ENCODE data around the gene CRLF2.
"Not testable (repeated sequence)": the region's sequence is repeated elsewhere in the genome, so short reads cannot be mapped to it uniquely, and the experiment has no call there.

CRLF2 gene

GRCh38 chrX:1213971-1214370 lies 1.5 kb upstream of the CRLF2 start:
- Histone ChIP-seq H3K27ac (ENCODE audit: low read length) (no peak overlapping the region), H3K9me3 (ENCODE audit: control insufficient read depth in 2 of 2, low read length in 2 of 2) (no peaks in the 10 kb centered on the region), H3K36me3 (ENCODE audit: control insufficient read depth in 2 of 2, insufficient read depth in 2 of 2, low read length in 2 of 2) (no peaks in the 10 kb centered on the region), H3K9ac (ENCODE audit: low read length in 2 of 2) (no peak overlapping the region), H3K27me3 (ENCODE audit: control insufficient read depth in 1 of 2, insufficient read depth in 2 of 2, low read length in 2 of 2) (no peaks in the 10 kb centered on the region), H3K4me1 (ENCODE audit: control insufficient read depth, insufficient read depth, low read length) (no peaks in the 10 kb centered on the region), H3K4me3 (ENCODE audit: low read length in 2 of 2) (no peak overlapping the region)

DNA sequence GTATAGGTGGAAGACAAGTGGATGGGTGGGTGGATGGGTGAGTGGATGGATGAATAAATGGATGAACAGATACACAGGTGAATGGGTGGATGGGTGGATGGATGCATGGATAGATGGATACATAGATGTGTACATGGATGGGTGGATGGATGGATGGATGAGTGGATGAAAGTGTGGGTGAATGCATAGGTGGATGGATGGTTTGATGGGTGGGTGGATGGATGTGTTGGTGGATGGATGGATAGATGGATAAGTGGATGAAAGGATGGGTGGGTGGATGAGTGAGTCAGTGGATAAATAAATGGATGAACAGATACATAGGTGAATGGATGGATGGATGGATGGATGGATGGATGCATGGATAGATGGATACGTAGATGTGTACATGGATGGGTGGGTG lies 1.6 kb downstream of the CRLF2 start:
- no peak overlapping the region for H3K9ac ChIP-seq (ENCODE audit: low read length in 2 of 2)
- no peak overlapping the region for H3K4me3 ChIP-seq (ENCODE audit: low read length in 2 of 2)
- no peaks in the 10 kb centered on the region for H3K9me3 ChIP-seq (ENCODE audit: control insufficient read depth in 2 of 2, low read length in 2 of 2)
- no peak overlapping the region for H3K27ac ChIP-seq (ENCODE audit: low read length)
- no peaks in the 10 kb centered on the region for H3K27me3 ChIP-seq (ENCODE audit: control insufficient read depth in 1 of 2, insufficient read depth in 2 of 2, low read length in 2 of 2)
- H3K36me3 ChIP-seq (ENCODE audit: control insufficient read depth in 2 of 2, insufficient read depth in 2 of 2, low read length in 2 of 2), result no peaks in the 10 kb centered on the region
- no peaks in the 10 kb centered on the region for H3K4me1 ChIP-seq (ENCODE audit: control insufficient read depth, insufficient read depth, low read length)

GRCh38 chrX:1207496-1208025 lies 4.9 kb downstream of the CRLF2 start:
- no peak overlapping the region for H3K27ac ChIP-seq (ENCODE audit: low read length)
- no peaks in the 10 kb centered on the region for H3K36me3 ChIP-seq (ENCODE audit: control insufficient read depth in 2 of 2, insufficient read depth in 2 of 2, low read length in 2 of 2)
- H3K9me3 ChIP-seq (ENCODE audit: control insufficient read depth in 2 of 2, low read length in 2 of 2), result no peaks in the 10 kb centered on the region
- no peak overlapping the region for H3K4me3 ChIP-seq (ENCODE audit: low read length in 2 of 2)
- no peaks in the 10 kb centered on the region for H3K4me1 ChIP-seq (ENCODE audit: control insufficient read depth, insufficient read depth, low read length)
- no peak overlapping the region for H3K9ac ChIP-seq (ENCODE audit: low read length in 2 of 2)
- H3K27me3 ChIP-seq (ENCODE audit: control insufficient read depth in 1 of 2, insufficient read depth in 2 of 2, low read length in 2 of 2), result peaks cover 0 to 5% of the 10 kb centered on the region in 2 donors

GRCh38 chrX:1205681-1206611 lies 6.5 kb downstream of the CRLF2 start:
- Histone ChIP-seq H3K4me1 (ENCODE audit: control insufficient read depth, insufficient read depth, low read length) (no peaks in the 10 kb centered on the region), H3K9me3 (ENCODE audit: control insufficient read depth in 2 of 2, low read length in 2 of 2) (no peaks in the 10 kb centered on the region), H3K36me3 (ENCODE audit: control insufficient read depth in 2 of 2, insufficient read depth in 2 of 2, low read length in 2 of 2) (no peaks in the 10 kb centered on the region), H3K9ac (ENCODE audit: low read length in 2 of 2) (no peak overlapping the region), H3K27ac (ENCODE audit: low read length) (no peak overlapping the region), H3K27me3 (ENCODE audit: control insufficient read depth in 1 of 2, insufficient read depth in 2 of 2, low read length in 2 of 2) (peaks cover 2 to 5% of the 10 kb centered on the region in 2 donors), H3K4me3 (ENCODE audit: low read length in 2 of 2) (peak overlapping the region; percentile 60 to 67)

DNA sequence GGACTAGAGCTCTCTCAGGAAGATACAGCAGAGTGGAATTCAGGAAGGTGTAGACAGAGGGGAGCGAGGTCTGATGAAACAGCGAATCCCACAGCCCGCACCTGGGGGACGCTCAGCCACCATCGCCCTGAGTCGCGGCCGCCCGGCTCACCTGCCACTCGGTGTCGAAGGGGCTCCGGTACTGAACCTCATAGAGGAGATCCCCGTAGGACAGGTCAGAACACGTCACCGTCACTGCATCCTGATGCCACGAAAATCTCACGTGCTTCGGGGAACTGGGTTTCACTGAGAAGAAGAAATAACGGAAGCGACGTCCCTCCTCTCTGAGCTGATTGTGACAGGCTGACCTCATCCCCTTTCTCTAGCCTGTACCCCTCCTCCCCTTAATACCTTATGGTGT lies 10.2 kb downstream of the CRLF2 start:
- H3K9ac ChIP-seq (ENCODE audit: low read length in 2 of 2), result no peak overlapping the region
- peaks cover 5% of the 10 kb centered on the region in 2 donors for H3K27me3 ChIP-seq (ENCODE audit: control insufficient read depth in 1 of 2, insufficient read depth in 2 of 2, low read length in 2 of 2)
- no peak overlapping the region for H3K4me3 ChIP-seq (ENCODE audit: low read length in 2 of 2)
- no peaks in the 10 kb centered on the region for H3K4me1 ChIP-seq (ENCODE audit: control insufficient read depth, insufficient read depth, low read length)
- H3K27ac ChIP-seq (ENCODE audit: low read length), result no peak overlapping the region
- H3K9me3 ChIP-seq (ENCODE audit: control insufficient read depth in 2 of 2, low read length in 2 of 2), result no peaks in the 10 kb centered on the region
- no peaks in the 10 kb centered on the region for H3K36me3 ChIP-seq (ENCODE audit: control insufficient read depth in 2 of 2, insufficient read depth in 2 of 2, low read length in 2 of 2)

DNA sequence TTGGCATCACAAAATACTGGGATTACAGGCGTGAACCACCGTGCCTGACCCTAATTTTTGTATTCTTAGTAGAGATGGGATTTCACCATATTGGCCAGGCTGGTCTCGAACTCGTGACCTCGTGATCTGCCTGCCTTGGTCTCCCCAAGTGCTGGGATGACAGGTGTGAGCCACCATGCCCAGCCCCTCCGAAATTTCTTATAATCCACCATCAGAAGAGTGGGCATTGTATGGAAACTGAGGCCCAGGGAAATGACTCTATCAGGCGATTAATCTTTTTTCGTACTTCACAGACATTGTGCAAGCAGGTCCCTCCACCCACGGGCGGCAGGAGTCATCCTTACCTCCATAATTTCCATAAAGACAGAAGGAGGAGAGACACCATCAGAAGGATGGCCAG lies 16.0 kb downstream of the CRLF2 start:
- H3K9me3 ChIP-seq (ENCODE audit: control insufficient read depth in 2 of 2, low read length in 2 of 2), result no peaks in the 10 kb centered on the region
- no peak overlapping the region for H3K4me3 ChIP-seq (ENCODE audit: low read length in 2 of 2)
- H3K27ac ChIP-seq (ENCODE audit: low read length), result no peak overlapping the region
- H3K4me1 ChIP-seq (ENCODE audit: control insufficient read depth, insufficient read depth, low read length), result no peaks in the 10 kb centered on the region
- no peaks in the 10 kb centered on the region for H3K36me3 ChIP-seq (ENCODE audit: control insufficient read depth in 2 of 2, insufficient read depth in 2 of 2, low read length in 2 of 2)
- H3K27me3 ChIP-seq (ENCODE audit: control insufficient read depth in 1 of 2, insufficient read depth in 2 of 2, low read length in 2 of 2), result peaks cover 0 to 5% of the 10 kb centered on the region in 2 donors
- H3K9ac ChIP-seq (ENCODE audit: low read length in 2 of 2), result no peak overlapping the region

DNA sequence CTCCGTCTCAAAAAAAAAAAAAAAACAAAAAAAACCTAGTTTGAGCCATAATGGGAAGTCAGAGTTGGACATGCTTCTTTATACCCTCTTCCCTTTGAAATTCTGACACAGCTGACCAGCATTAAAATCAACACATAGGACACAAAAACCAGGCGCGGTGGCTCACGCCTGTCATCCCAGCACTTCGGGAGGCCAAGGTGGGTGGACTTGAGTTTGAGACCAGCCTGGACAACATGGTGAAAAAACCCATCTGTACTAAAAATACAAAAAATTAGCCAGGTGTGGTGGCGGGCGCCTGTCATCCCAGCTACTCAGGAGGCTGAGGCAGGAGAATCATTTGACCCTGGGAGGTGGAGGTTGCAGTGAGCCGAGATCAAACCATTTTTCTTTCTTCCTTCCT lies 20.3 kb downstream of the CRLF2 start:
- H3K4me1 ChIP-seq (ENCODE audit: control insufficient read depth, insufficient read depth, low read length); H3K9ac ChIP-seq (ENCODE audit: low read length in 2 of 2); H3K36me3 ChIP-seq (ENCODE audit: control insufficient read depth in 2 of 2, insufficient read depth in 2 of 2, low read length in 2 of 2); H3K4me3 ChIP-seq (ENCODE audit: low read length in 2 of 2); H3K27me3 ChIP-seq (ENCODE audit: control insufficient read depth in 1 of 2, insufficient read depth in 2 of 2, low read length in 2 of 2); H3K27ac ChIP-seq (ENCODE audit: low read length); H3K9me3 ChIP-seq (ENCODE audit: control insufficient read depth in 2 of 2, low read length in 2 of 2): not testable (repeated sequence)

- Histone ChIP-seq H3K27me3 (ENCODE audit: control insufficient read depth in 1 of 2, insufficient read depth in 2 of 2, low read length in 2 of 2) (no peaks in the 10 kb centered on the region), H3K9me3 (ENCODE audit: control insufficient read depth in 2 of 2, low read length in 2 of 2) (peaks cover 0 to 2% of the 10 kb centered on the region in 2 donors), H3K4me3 (ENCODE audit: low read length in 2 of 2) (no peak overlapping the region), H3K36me3 (ENCODE audit: control insufficient read depth in 2 of 2, insufficient read depth in 2 of 2, low read length in 2 of 2) (no peaks in the 10 kb centered on the region), H3K27ac (ENCODE audit: low read length) (no peak overlapping the region), H3K4me1 (ENCODE audit: control insufficient read depth, insufficient read depth, low read length) (no peaks in the 10 kb centered on the region), H3K9ac (ENCODE audit: low read length in 2 of 2) (no peak overlapping the region)
Observed at GRCh38 chrX:1190596-1191145, 21.8 kb downstream of the CRLF2 start.

- Histone ChIP-seq H3K27ac (ENCODE audit: low read length) (no peak overlapping the region), H3K4me3 (ENCODE audit: low read length in 2 of 2) (no peak overlapping the region), H3K36me3 (ENCODE audit: control insufficient read depth in 2 of 2, insufficient read depth in 2 of 2, low read length in 2 of 2) (no peaks in the 10 kb centered on the region), H3K9me3 (ENCODE audit: control insufficient read depth in 2 of 2, low read length in 2 of 2) (peaks cover 0 to 2% of the 10 kb centered on the region in 2 donors), H3K27me3 (ENCODE audit: control insufficient read depth in 1 of 2, insufficient read depth in 2 of 2, low read length in 2 of 2) (no peaks in the 10 kb centered on the region), H3K9ac (ENCODE audit: low read length in 2 of 2) (no peak overlapping the region), H3K4me1 (ENCODE audit: control insufficient read depth, insufficient read depth, low read length) (no peaks in the 10 kb centered on the region)
Observed at GRCh38 chrX:1185561-1185960, 26.9 kb downstream of the CRLF2 start.

DNA sequence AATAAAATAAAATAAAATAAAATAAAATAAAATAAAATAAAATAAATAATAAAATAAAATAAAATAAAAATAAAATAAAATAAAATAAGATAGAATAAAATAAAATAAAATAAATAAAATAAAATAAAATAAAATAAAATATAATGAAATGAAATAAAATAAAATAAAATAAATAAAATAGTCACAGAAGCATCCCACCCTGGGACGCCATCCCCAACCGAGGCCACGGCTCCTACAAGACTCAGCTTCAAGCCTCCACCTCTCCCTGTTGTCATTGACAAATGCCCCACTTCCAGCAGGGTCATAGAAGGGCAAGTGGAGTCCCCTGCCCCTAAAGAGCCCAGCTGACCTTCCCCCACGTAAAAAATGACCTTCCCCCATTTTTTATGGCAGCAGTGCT lies 30.2 kb downstream of the CRLF2 start:
- no peak overlapping the region for H3K27ac ChIP-seq (ENCODE audit: low read length)
- peaks cover 0 to 2% of the 10 kb centered on the region in 2 donors for H3K27me3 ChIP-seq (ENCODE audit: control insufficient read depth in 1 of 2, insufficient read depth in 2 of 2, low read length in 2 of 2)
- H3K9me3 ChIP-seq (ENCODE audit: control insufficient read depth in 2 of 2, low read length in 2 of 2), result no peaks in the 10 kb centered on the region
- H3K9ac ChIP-seq (ENCODE audit: low read length in 2 of 2), result no peak overlapping the region
- H3K4me1 ChIP-seq (ENCODE audit: control insufficient read depth, insufficient read depth, low read length), result peaks cover 3% of the 10 kb centered on the region
- H3K36me3 ChIP-seq (ENCODE audit: control insufficient read depth in 2 of 2, insufficient read depth in 2 of 2, low read length in 2 of 2), result no peaks in the 10 kb centered on the region
- H3K4me3 ChIP-seq (ENCODE audit: low read length in 2 of 2), result no peak overlapping the region

- H3K27me3 ChIP-seq (ENCODE audit: control insufficient read depth in 1 of 2, insufficient read depth in 2 of 2, low read length in 2 of 2); H3K4me3 ChIP-seq (ENCODE audit: low read length in 2 of 2); H3K4me1 ChIP-seq (ENCODE audit: control insufficient read depth, insufficient read depth, low read length); H3K9ac ChIP-seq (ENCODE audit: low read length in 2 of 2); H3K27ac ChIP-seq (ENCODE audit: low read length); H3K9me3 ChIP-seq (ENCODE audit: control insufficient read depth in 2 of 2, low read length in 2 of 2); H3K36me3 ChIP-seq (ENCODE audit: control insufficient read depth in 2 of 2, insufficient read depth in 2 of 2, low read length in 2 of 2): not testable (repeated sequence)
Observed at GRCh38 chrX:1181661-1182060, 30.8 kb downstream of the CRLF2 start.

Data from stomach smooth muscle (tissue), 2 donors.